ENCODE results near the gene ATF4. TPM values are rescaled to one million over a fixed set of nuclear protein-coding genes. Genes with fewer than 3 reads are reported as not detected.
A peak's percentile ranks its signal among the peaks of the same experiment; 100 is the strongest.

The ATF4 gene, protein sequence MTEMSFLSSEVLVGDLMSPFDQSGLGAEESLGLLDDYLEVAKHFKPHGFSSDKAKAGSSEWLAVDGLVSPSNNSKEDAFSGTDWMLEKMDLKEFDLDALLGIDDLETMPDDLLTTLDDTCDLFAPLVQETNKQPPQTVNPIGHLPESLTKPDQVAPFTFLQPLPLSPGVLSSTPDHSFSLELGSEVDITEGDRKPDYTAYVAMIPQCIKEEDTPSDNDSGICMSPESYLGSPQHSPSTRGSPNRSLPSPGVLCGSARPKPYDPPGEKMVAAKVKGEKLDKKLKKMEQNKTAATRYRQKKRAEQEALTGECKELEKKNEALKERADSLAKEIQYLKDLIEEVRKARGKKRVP
- polyA plus RNA-seq (2012; ENCODE audit: missing spikeins): 330 TPM

- peak; percentile 70 for DNase-seq (ENCODE audit: insufficient read length)
- FAIRE-seq: peak; percentile 98
- peak; percentile 99 for TF ChIP-seq POLR2AphosphoS5 (IDR thresholded peaks at IDR 0.05; ENCODE audit: low read depth, low read length)
- TF ChIP-seq POLR2A (IDR thresholded peaks at IDR 0.05; ENCODE audit: low read depth, low read length): peak; percentile 94
- TF ChIP-seq TAF1 (IDR thresholded peaks at IDR 0.05; ENCODE audit: borderline replicate concordance, low read depth, low read length): peak; percentile 99
These were observed at the start of gene ATF4 for GRCh38 chr22:39520226-39521105. Gene ATF4 (plus strand): TSS chr22:39520562. CDS start chr22:39521446, 884 bp downstream.

DNA sequence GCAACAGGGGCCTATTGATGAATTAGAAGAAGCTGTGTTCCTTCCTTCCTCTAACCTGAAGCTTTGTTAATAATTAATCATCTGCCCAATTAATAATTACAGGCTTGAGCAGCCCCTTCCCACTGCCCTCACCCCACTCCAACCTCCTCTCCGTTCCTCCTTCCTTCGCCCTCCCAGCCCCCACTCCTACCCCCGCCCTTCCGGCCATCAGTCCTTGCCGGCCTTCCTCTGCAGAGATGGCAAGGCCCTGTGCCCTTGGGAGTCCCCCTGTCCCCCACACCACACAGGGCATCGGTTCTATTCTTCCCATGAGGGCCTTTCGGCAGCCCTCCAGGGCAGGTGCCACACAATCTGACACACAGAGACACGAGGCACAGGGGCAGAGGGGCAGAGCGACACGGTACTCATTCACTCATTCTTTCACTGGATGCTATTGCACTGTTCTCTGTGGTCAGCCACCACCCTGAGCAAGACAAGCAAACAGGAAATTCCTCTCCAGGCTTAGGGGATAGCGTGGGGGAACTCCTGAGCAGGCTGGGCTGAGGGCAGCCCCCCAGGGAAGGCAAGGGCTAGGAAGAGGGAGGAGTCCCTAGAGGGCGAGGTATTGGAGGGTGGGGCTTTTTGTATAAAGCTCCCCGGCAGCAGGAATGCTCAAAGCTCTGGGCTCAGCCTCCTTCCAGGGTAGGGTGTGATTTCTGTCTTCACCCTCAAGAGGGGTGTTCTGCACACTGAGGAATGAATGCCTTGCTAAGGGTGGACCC is 48.8 kb upstream of the ATF4 start:
- TF ChIP-seq TAF1 (IDR thresholded peaks at IDR 0.05; ENCODE audit: borderline replicate concordance, low read depth, low read length) (0 out of 2 replicates have a peak, but pooled peaks have one; percentile 19), POLR2A (IDR thresholded peaks at IDR 0.05; ENCODE audit: low read depth, low read length) (no peak), POLR2AphosphoS5 (IDR thresholded peaks at IDR 0.05; ENCODE audit: low read depth, low read length) (peak; percentile 61; the same call in 1 of the 2 replicates)
- DNase-seq (ENCODE audit: insufficient read length): peak; percentile 61

DNA sequence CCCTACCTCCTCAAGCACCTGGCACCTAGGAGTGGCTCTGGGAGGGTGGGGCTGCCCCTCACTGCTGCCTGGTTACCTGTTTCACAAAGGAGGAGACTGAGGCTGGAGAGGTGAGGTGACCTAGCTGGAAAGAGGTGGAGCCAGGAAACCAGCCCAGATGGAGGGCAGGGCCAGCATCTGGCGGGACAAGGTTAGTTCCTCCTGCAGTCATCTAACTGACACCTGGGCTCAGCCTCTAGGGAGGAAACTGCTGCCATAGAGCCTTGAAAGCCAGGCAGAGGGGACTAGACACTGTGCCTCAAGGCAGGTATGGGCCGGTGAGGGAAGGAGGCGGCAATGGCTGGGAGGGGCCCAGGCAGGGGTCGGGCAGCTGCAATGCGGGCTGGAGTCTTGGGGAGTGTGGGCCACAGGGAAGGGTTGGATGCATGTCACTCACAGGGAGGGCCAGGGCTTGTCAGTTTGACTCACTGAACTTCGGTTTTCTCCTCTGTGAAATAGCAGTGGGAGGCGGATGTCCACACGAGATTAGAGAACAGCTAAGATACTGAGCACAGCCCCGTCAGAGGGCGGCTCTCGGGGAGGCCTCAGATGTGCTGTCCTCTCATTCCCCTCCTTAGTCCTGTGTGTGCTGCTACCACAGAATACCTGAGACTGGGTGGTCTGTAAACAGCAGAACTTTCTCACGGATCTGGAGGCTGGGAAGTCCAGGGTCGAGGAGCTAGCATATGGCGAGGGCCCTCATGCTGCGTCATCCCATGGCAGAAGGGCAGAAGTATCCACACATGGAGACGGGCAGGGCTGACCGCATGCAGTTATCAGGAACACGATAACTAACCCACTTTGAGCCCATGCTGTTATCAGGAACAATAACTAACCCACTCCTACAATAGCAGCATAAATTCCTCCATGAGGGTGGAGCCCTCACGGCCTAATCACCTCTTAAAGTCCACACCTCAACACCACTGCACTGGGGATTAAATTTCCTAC is 47.5 kb upstream of the ATF4 start:
- peak; percentile 67 for FAIRE-seq
- TF ChIP-seq POLR2A (IDR thresholded peaks at IDR 0.05; ENCODE audit: low read depth, low read length) (0 out of 2 replicates have a peak, but pooled peaks have one; percentile 4), POLR2AphosphoS5 (IDR thresholded peaks at IDR 0.05; ENCODE audit: low read depth, low read length) (no peak)
- DNase-seq (ENCODE audit: insufficient read length): no peak

More for the DNA sequence above, 48.8 kb upstream of the ATF4 start:
- peak; percentile 97 for FAIRE-seq

DNA sequence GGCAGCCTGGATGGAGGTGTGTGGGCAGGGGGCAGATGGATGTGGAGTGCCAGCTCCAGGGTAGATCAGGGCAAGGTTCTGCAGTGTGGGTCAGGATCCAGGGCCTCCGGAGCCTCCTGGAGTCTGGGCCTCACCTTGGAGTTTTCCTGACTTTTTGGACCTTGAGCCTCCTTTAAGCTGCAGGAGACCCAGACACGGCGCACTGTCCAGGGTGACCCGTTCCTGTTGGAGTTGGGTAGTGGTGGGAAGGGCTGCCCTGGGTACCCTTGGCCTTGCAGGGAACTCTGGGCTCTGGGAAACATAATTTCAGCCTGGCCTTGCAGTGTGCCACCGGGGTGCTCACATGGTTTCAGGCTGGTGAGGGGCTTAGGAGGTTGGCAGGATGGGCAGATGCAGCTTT is 46.5 kb upstream of the ATF4 start:
- FAIRE-seq: no peak
- DNase-seq (ENCODE audit: insufficient read length): no peak
- TF ChIP-seq POLR2AphosphoS5 (IDR thresholded peaks at IDR 0.05; ENCODE audit: low read depth, low read length): no peak
- TF ChIP-seq POLR2A (IDR thresholded peaks at IDR 0.05; ENCODE audit: low read depth, low read length): no peak
- no peak for TF ChIP-seq TAF1 (IDR thresholded peaks at IDR 0.05; ENCODE audit: borderline replicate concordance, low read depth, low read length)

DNA sequence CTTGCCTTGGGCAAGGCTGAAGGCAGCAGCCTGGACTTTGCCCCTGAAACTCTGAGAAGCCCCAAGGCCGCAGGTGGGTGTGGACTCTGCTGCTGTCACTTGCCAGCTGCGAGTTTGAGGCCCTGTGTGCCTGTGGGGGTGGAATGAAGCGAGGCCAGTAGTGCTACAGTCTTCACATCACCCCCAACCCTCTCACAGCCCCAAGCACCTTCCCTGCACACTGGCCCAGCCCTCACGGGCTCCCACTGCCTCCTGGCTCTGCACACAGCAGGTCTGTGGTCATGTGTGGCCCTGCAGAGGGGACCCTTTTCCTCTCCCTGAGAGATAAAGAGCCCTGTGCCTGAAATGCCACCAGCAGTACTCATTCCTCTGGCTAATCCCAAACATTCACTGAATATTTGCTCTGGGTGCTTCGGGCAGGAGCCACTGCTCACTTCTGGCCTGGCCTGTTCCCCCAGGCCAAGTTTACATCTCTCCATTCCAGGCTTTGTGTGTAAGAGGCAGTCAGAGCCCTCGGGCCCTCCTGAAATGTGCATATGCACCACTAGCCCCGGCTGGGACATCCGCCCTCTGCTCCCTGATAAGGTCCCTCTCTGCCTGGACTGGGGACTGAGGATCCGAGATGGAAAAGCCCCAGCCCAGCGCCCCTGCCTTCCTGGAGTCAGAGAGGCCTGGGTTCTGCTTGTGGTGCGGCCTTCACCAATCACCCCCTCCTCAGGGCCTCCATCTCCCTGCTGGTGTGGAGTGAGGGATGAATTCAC is 45.8 kb upstream of the ATF4 start:
- no peak for FAIRE-seq
- DNase-seq (ENCODE audit: insufficient read length): no peak
- TF ChIP-seq POLR2A (IDR thresholded peaks at IDR 0.05; ENCODE audit: low read depth, low read length): no peak
- TF ChIP-seq TAF1 (IDR thresholded peaks at IDR 0.05; ENCODE audit: borderline replicate concordance, low read depth, low read length): no peak
- no peak for TF ChIP-seq POLR2AphosphoS5 (IDR thresholded peaks at IDR 0.05; ENCODE audit: low read depth, low read length)

DNA sequence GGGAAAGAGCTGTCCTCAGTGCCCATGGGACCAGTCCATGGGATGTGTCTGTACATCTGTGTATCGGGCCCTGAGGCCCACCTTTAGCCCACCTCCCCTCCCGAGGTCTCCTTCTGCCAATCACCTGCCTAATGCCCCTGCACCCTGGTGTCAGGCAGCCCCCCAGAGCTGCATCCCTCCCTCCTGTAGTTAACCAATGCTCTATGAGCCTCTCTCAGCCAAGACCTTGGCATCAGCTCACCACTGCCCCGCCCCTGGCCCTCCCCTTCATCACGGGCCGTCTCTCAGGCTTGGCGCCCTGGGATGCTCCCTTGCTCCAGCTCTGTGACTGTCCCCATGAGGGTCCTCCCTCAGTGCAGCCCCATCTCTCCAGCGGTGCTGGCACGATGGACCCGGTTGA is 45.0 kb upstream of the ATF4 start:
- TF ChIP-seq POLR2AphosphoS5 (IDR thresholded peaks at IDR 0.05; ENCODE audit: low read depth, low read length): no peak
- no peak for TF ChIP-seq TAF1 (IDR thresholded peaks at IDR 0.05; ENCODE audit: borderline replicate concordance, low read depth, low read length)
- FAIRE-seq (no peak), DNase-seq (ENCODE audit: insufficient read length) (no peak)

DNA sequence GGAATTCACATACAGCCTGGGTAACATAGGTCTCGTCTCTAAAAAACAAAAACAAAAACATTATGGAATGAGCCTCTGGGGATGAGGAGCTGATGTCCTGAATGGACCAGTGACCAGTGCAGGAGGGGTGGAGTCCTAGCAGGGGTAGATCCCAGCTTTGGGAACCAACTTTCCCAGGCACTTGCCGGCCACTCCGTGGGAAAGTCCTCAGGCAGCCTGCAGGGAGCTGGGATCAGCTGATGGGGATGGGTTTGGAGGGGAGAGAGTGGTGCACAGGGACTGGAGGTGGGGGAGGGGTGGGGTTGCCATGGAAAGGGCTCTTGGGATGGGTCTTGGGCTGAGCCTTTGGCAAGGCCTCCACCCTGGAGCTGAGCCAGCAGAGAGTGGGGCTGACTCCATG is 44.5 kb upstream of the ATF4 start:
- TF ChIP-seq POLR2AphosphoS5 (IDR thresholded peaks at IDR 0.05; ENCODE audit: low read depth, low read length): no peak
- TF ChIP-seq POLR2A (IDR thresholded peaks at IDR 0.05; ENCODE audit: low read depth, low read length): no peak
- TF ChIP-seq TAF1 (IDR thresholded peaks at IDR 0.05; ENCODE audit: borderline replicate concordance, low read depth, low read length): no peak
- FAIRE-seq (no peak), DNase-seq (ENCODE audit: insufficient read length) (no peak)

- no peak for DNase-seq (ENCODE audit: insufficient read length)
- FAIRE-seq: no peak
- TF ChIP-seq TAF1 (IDR thresholded peaks at IDR 0.05; ENCODE audit: borderline replicate concordance, low read depth, low read length) (no peak), POLR2AphosphoS5 (IDR thresholded peaks at IDR 0.05; ENCODE audit: low read depth, low read length) (no peak), POLR2A (IDR thresholded peaks at IDR 0.05; ENCODE audit: low read depth, low read length) (no peak)
These were observed 43.7 kb upstream of the ATF4 start for GRCh38 chr22:39476664-39477063.

DNA sequence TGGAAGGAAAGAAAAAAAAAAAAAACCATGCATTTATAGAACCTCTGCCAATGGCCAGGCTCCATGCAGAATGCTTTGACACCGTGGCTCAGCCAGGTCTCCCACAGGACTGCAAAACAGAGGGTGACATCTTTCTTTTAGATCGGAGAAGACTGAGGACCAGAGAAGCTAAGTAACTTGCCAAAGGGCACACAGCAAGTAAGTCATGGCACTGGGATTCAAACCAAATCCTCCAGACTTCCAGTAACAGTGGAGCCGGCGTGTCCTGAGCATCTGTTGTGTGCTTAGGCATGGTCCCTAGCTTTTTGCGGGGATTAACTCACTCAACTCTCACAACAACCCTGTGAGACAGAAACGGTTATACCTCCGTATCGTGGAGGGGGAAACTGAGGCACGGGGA is 42.8 kb upstream of the ATF4 start:
- no peak for FAIRE-seq
- no peak for TF ChIP-seq POLR2A (IDR thresholded peaks at IDR 0.05; ENCODE audit: low read depth, low read length)
- TF ChIP-seq TAF1 (IDR thresholded peaks at IDR 0.05; ENCODE audit: borderline replicate concordance, low read depth, low read length): no peak
- no peak for TF ChIP-seq POLR2AphosphoS5 (IDR thresholded peaks at IDR 0.05; ENCODE audit: low read depth, low read length)

More for the DNA sequence above, 42.8 kb upstream of the ATF4 start:
- no peak for DNase-seq (ENCODE audit: insufficient read length)

Data from GM12892 (cell line).